ENCODE data around the gene TTLL7.
A peak's percentile ranks its signal among the peaks of the same experiment; 100 is the strongest.
"Not testable (repeated sequence)": the region's sequence is repeated elsewhere in the genome, so short reads cannot be mapped to it uniquely, and the experiment has no call there.

Gene TTLL7

GRCh38 chr1:83996621-83997020, 2.3 kb downstream of the TTLL7 start:
- peak; percentile 72 for DNase-seq (ENCODE audit: low spot score)

- peak; percentile 59 for DNase-seq (ENCODE audit: low spot score)
These were observed 2.7 kb downstream of the TTLL7 start for GRCh38 chr1:83996191-83996590.

DNA sequence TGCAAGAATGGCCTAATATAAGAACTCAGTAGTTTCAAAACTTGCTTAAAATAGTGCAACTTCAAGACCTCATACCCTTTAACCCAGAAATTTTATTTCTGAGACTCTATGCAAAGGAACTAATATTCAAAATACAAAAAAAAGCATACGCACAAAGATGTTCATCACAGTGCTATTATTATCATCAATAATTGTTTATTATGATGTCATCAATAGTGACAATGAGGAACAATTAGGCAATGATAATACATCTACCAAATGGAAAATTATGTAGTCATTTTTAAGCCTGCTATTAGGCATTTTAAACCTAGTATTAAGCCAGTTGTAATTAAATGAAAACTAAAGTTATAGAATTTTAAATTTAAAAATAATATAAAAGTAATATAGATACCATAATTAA, 3.3 kb downstream of the TTLL7 start:
- no peak for DNase-seq (ENCODE audit: low spot score)

DNA sequence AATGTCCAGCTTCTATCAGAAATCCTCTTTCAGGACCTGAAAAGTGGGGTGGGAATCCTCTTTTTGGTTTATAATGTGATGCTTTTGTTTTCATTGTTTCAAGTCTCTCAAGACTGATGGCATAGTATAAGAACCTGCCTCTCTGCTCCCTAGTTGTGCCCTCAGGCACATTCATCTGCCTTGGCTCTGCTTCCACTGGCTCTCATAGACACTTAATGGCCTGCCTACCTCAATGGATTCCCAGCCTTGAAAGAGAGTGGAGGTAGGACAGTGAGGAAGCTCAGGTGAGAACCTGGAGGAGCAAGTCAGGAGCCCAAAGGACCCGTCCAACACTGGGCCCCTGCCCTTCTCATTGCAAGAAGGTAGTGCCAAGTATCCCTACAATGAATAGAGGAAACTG, 4.8 kb downstream of the TTLL7 start:
- DNase-seq (ENCODE audit: low spot score): no peak

DNA sequence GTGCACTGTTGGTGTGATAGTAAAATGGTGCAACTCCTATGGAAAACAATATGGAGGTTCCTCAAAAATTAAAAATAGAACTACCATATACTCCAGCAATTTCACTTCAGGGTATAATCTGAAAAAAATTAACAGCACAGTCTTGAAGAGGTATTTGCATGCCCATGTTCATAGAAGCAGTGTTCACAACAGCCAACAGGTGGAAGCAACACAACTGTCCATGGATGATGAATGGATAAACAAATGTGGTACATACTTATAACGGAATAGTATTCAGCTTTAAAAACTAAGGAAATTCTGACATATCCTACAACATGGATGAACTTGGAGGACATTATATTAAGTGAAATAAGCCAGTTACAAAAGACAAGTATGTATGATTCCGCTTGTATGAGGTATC, 8.2 kb downstream of the TTLL7 start:
- DNase-seq (ENCODE audit: low spot score): no peak

- no peak for DNase-seq (ENCODE audit: low spot score)
These were observed 13.9 kb downstream of the TTLL7 start for GRCh38 chr1:83985048-83985447.

- DNase-seq (ENCODE audit: low spot score): not testable (repeated sequence)
These were observed 15.0 kb downstream of the TTLL7 start for GRCh38 chr1:83983918-83984317.

DNA sequence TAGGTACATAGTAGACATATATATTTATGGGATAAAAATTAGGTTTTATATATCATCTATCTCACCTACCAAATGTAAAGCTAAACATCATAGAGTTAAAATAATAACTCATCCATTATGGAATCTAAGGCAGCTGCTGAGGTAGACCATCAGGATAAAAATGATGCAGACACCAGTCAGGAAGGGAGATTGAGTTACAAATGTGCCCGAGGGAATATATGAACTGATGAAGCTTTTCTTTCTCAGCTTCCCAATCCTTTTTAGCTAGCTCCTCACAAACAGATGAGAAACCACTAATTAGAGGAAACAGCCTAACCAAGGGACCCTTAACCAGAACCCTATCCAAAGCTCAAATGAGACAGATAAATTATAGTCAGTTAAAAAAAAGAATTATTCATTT, 20.9 kb downstream of the TTLL7 start:
- DNase-seq (ENCODE audit: low spot score): no peak

- no peak for DNase-seq (ENCODE audit: low spot score)
These were observed 22.0 kb downstream of the TTLL7 start for GRCh38 chr1:83976920-83977319.

DNA sequence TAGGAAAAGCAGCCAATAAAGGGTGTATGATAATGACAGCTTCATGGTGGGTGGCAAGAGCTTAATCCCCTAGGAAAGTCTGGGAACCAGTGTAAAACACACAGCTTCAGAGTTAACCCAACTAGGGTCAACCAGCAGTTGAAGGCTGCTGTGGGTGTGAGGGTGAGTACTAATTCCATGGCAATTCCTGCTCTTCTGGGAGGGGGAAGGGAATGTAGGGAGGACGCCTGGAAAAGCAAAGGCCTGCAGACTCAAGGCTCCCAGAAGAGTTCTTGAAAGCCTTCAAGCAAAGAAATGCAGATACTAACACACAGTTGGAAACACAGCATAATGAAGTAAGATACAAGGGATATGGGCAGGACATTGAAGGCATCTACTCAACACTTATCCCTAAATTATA, 28.1 kb downstream of the TTLL7 start:
- no peak for DNase-seq (ENCODE audit: low spot score)

- no peak for DNase-seq (ENCODE audit: low spot score)
These were observed 28.8 kb downstream of the TTLL7 start for GRCh38 chr1:83970114-83970513.

DNA sequence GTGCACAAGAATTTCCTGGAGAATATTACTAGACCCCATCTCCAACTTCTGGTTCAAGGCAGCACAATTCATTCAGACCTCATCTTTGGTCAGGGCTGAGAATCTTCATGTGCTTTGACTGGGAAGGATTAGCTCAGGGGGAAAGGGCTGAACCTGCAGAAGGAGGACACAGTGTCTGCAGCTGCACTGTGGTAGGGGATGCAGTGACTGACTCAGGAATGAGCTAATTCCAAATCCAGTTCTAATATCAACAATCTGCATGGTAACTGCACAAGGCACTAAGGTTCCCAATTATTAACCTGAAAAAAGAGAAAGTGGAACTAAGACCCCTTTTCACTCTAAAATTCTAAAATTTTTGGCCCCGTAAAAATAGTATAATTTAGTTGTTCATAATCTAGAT, 31.6 kb downstream of the TTLL7 start:
- DNase-seq (ENCODE audit: low spot score): peak; percentile 22

GRCh38 chr1:83964153-83964552, 34.8 kb downstream of the TTLL7 start:
- DNase-seq (ENCODE audit: low spot score): no peak

DNA sequence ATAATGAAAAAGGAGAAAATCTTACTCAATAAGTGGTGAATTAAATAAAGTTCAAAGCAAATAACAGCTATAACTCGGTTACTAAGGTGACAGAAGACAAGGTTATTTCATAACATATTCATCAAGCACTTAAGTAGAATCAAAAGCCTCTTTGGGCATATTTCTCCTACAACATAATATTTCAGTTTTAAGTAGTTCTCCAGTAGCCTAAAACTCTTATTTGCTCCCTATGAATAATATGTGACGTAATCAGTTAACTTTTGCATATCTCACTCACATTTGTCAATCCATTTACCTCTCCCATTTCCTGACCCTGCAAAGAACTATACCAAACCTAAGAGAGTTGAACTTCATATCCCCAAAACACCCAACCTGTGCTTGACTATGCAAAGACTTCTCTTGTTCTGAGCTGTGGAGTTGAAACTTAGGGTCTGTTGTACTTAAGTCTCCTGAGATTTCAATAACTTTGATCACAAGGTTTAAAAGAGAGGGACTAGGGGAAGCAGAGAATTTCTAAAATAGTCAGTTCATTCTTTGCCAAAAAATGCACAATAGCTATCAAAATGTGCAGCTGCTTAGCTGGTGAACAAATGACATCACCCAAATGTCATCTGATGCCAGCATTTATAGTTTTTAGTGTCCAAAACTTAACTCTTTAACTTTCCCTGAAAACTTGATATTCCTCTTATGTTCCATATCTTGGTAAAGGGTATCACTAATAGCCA, 37.2 kb downstream of the TTLL7 start:
- DNase-seq (ENCODE audit: low spot score): no peak

- DNase-seq (ENCODE audit: low spot score): no peak
These were observed 38.2 kb downstream of the TTLL7 start for GRCh38 chr1:83960669-83961277.

DNA sequence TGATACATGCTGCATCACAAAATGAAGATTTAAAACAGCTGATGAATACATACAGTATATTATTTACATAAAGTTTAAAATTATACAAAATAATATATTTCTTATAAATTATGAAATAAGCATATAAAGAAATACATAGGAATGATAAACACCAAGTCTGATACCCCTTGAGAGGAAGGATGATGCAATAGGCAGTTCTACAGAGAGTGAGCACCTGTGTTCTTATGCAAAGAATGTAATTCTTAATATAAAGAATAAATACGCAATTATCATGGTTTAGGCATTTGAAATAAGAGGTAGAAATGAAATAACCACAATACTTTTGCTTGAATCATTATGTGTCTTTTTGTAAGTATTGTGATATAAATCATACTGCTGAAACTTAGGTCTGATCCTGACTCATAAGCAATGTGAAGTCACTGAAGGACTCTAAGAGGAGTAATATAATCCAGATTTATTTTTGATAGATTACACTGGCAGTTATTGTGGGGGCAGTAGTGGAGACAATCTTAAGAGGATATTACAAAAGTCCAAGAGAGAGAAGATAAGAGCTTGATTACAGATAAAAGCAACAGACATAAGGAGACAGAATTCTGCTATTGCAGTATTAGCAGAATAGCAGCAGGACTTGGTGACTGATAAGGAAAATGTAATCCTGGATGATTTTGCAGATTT, 39.0 kb downstream of the TTLL7 start:
- no peak for DNase-seq (ENCODE audit: low spot score)

GRCh38 chr1:83958704-83959103, 40.2 kb downstream of the TTLL7 start:
- DNase-seq (ENCODE audit: low spot score): no peak

DNA sequence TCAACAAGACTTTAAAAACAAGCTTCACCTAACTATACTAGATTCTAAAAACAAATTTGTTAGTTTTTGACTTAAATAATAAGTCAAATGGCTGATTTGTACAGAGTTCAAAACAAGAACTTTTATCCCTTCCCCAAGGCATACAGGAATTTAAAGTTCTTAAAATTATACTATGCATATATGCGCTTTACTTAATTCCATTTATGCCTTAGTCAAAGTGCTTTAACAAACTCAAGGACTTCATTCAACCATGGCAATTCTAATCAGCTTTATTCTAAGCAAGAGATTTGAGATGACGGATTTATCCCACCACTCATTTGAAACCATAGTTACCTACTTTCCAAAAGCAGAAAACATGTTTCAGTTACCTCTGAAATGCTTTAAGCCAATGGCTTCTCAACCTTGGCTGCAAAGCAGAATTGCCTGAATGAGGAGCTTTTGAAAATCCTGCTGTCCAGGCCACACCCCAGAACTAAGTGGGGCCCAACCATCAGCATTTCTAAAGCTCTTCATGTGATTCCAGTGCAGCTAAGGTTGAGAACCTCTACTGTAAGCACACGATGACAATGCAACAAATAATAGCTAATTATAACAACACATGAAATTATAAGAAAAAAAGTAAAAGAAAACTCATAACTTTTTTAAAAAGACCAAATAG, 44.6 kb downstream of the TTLL7 start:
- DNase-seq (ENCODE audit: low spot score): no peak

DNA sequence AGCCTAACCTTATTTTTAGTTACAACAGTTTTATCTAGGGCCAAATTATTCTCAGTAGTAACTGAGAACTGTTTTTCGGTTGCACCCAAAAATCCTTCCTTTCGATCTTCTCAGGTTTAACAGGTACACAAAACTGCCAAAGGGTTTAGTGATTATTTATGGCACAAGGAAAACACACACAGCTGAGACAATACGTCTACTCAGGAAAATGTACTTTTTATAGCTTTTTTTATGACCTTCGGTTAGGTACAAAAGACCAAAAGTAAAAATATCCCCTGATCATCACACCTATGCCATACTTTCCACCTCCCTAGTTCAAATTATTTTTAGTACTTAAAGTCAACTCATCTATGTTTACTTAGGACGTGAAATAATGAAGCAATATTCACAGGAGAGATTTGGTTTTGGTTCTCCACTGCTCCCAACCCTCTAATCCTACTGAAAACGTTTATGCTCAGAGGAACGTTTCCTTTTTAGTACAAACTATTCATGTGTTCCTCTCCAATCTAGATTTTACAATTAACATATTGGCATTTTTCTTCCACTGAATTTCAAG, 48.7 kb downstream of the TTLL7 start:
- no peak for DNase-seq (ENCODE audit: low spot score)

DNA sequence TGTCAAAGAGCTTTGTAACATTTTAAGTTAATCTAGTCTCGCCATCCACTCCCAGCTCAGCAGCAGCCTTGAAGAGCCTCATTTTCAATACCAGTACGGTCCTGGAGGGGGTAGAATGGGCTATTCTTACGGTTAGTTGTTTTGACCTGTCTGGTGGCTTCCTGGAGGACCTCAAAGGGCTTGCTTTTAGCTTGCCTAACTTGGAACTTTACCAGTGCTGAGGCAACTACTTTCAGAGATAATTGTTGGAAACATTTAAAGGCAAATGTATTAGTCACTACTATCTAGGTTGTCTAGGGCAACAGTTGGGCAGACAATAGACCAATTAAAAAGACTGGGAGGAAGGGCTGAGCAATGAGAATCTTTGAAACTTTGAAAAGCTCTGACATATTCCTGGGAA, 56.0 kb downstream of the TTLL7 start:
- no peak for DNase-seq (ENCODE audit: low spot score)

DNA sequence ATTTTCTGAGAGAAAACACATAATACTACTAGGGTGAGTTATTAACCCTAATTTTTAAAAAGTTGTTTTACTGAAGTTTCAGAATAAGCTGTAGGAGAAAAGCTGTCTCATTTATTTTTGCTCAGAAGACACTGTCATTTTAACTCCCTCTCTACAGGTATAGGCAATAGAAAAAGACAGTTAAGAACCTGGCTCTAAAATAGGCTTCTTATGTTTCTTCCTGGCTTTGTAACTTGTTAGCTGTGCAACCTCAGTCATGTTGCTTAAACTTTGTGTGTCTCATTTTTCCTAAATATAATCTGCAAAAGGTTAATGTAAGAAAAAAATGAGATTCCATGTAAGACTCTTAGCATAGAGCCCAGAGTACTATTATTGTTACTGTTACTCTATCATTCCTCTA, 64.4 kb downstream of the TTLL7 start:
- no peak for DNase-seq (ENCODE audit: low spot score)

DNA sequence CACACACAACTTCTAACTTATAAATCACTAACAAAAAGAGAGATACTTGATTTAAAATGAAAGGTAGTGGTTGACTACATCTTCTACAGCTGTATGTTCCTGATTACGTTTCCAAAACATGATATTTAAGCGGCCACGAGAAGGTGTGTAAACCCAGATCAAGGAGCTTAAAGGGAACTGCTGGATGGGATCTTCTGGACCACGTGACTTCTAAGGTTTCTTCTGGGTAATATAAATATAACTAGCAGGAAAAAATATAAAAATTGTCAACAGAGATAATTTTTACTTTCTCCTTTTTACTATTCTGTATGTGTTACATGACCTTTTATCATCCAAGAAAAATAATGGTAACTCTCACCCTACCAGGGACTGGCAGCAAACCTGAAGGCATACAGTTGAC, 66.2 kb downstream of the TTLL7 start:
- no peak for DNase-seq (ENCODE audit: low spot score)

GRCh38 chr1:83932281-83932680, 66.7 kb downstream of the TTLL7 start:
- DNase-seq (ENCODE audit: low spot score): no peak

Data from kidney tubule cell (primary cell).